WI38 (cell line): ENCODE measurements around the gene B9D2.
"Not testable (repeated sequence)": the region's sequence is repeated elsewhere in the genome, so short reads cannot be mapped to it uniquely, and the experiment has no call there.

Experiments
- H3K4me3 ChIP-seq: 2 replicates; pipeline ENCODE4 v1.5.1; 2011; ENCODE audit warnings: low read depth, mild to moderate bottlenecking, control low read depth, low read length
- CTCF ChIP-seq: IDR thresholded peaks from 2 replicates; pipeline ENCODE4 v1.5.1; 2012; ENCODE audit warnings: low read depth, mild to moderate bottlenecking, control low read depth, low read length

Gene B9D2

GRCh38 chr19:41372501-41372900, 8.6 kb upstream of the B9D2 start:
- no peak overlapping the region for H3K4me3 ChIP-seq
- no peak for TF ChIP-seq CTCF

GRCh38 chr19:41371541-41371940, 7.6 kb upstream of the B9D2 start:
- TF ChIP-seq CTCF = no peak
- no peak overlapping the region for H3K4me3 ChIP-seq

- not testable (repeated sequence) for H3K4me3 ChIP-seq
Measured at GRCh38 chr19:41371119-41371518, 7.2 kb upstream of the B9D2 start.

GRCh38 chr19:41369769-41370168, 5.8 kb upstream of the B9D2 start:
- TF ChIP-seq CTCF = no peak
- H3K4me3 ChIP-seq = no peak overlapping the region

- H3K4me3 ChIP-seq = no peak overlapping the region
- TF ChIP-seq CTCF = no peak
Measured at GRCh38 chr19:41367848-41368301, 3.9 kb upstream of the B9D2 start.

- TF ChIP-seq CTCF = no peak
- H3K4me3 ChIP-seq = no peak overlapping the region
Measured at GRCh38 chr19:41366089-41366488, 2.1 kb upstream of the B9D2 start.

- no peak for TF ChIP-seq CTCF
- H3K4me3 ChIP-seq = peak overlapping the region; percentile 74
Measured at GRCh38 chr19:41364524-41365391, 809 bp upstream of the B9D2 start.

- no peak for TF ChIP-seq CTCF
- peak overlapping the region; percentile 74 for H3K4me3 ChIP-seq
Measured at GRCh38 chr19:41363371-41363752, 587 bp downstream of the B9D2 start.
